SK-N-SH treated with all-trans-retinoic acid at 6 μM for 48 hours (cell line): ENCODE results near the gene CRYL1.

Experiments
- BACH2 ChIP-seq: fragments of 250-450 bp; sonication (Bioruptor Pico); IDR thresholded peaks from 2 replicates; pipeline ENCODE4 v1.9.0; 2021; ENCODE audit warnings: mild to moderate bottlenecking, borderline replicate concordance
- TOX ChIP-seq: fragments of 250-450 bp; sonication (Bioruptor Pico); IDR thresholded peaks from 2 replicates; pipeline ENCODE4 v1.8.0; 2021; ENCODE audit warnings: mild to moderate bottlenecking, moderate library complexity, borderline replicate concordance

GRCh38 chr13:20451397-20451796, 74.3 kb downstream of the CRYL1 start:
- TF ChIP-seq BACH2, result no peak
- TF ChIP-seq TOX (CRISPR knock-in tag), result no peak
